Measurements from ENCODE around the gene SIL1.

SIL1 gene

GRCh38 chr5:139197710-139198669 lies at the start of gene SIL1:
TSS of gene SIL1 (minus strand) at chr5:139198368. CDS start at chr5:139127843, 70,525 bp downstream.
- in situ Hi-C loops (cut with HindIII; ENCODE audit: low sequenced_read_pairs): no loop called here
- TF ChIP-seq CTCF (IDR thresholded peaks at IDR 0.05; ENCODE audit: low read depth, low read length, missing control alignments): no peak
- H3K4me3 ChIP-seq (ENCODE audit: low read depth, low read length): peak within 1 kb of the TSS; percentile 72
- DNase-seq (ENCODE audit: low read depth): peak; percentile 79

GRCh38 chr5:139246394-139246793 lies 48.2 kb upstream of the SIL1 start:
- no peak for TF ChIP-seq CTCF (IDR thresholded peaks at IDR 0.05; ENCODE audit: low read depth, low read length, missing control alignments)
- in situ Hi-C loops (cut with HindIII; ENCODE audit: low sequenced_read_pairs): no loop called here
- H3K4me3 ChIP-seq (ENCODE audit: low read depth, low read length): no peak overlapping the region
- DNase-seq (ENCODE audit: low read depth): no peak

- no peak for DNase-seq (ENCODE audit: low read depth)
- no peak overlapping the region for H3K4me3 ChIP-seq (ENCODE audit: low read depth, low read length)
- in situ Hi-C loops (cut with HindIII; ENCODE audit: low sequenced_read_pairs): no loop called here
- no peak for TF ChIP-seq CTCF (IDR thresholded peaks at IDR 0.05; ENCODE audit: low read depth, low read length, missing control alignments)
Observed at GRCh38 chr5:139245637-139246339, 47.6 kb upstream of the SIL1 start.

- in situ Hi-C loops (cut with HindIII; ENCODE audit: low sequenced_read_pairs): no loop called here
- TF ChIP-seq CTCF (IDR thresholded peaks at IDR 0.05; ENCODE audit: low read depth, low read length, missing control alignments): no peak
- H3K4me3 ChIP-seq (ENCODE audit: low read depth, low read length): no peak overlapping the region
- no peak for DNase-seq (ENCODE audit: low read depth)
Observed at GRCh38 chr5:139243425-139243970, 45.3 kb upstream of the SIL1 start.

GRCh38 chr5:139241139-139241538 lies 43.0 kb upstream of the SIL1 start:
- TF ChIP-seq CTCF (IDR thresholded peaks at IDR 0.05; ENCODE audit: low read depth, low read length, missing control alignments): no peak
- in situ Hi-C loops (cut with HindIII; ENCODE audit: low sequenced_read_pairs): no loop called here
- no peak overlapping the region for H3K4me3 ChIP-seq (ENCODE audit: low read depth, low read length)
- DNase-seq (ENCODE audit: low read depth): no peak

- no peak for DNase-seq (ENCODE audit: low read depth)
- no peak for TF ChIP-seq CTCF (IDR thresholded peaks at IDR 0.05; ENCODE audit: low read depth, low read length, missing control alignments)
- H3K4me3 ChIP-seq (ENCODE audit: low read depth, low read length): no peak overlapping the region
- in situ Hi-C loops (cut with HindIII; ENCODE audit: low sequenced_read_pairs): no loop called here
Observed at GRCh38 chr5:139236479-139236878, 38.3 kb upstream of the SIL1 start.

All from astrocyte of the cerebellum (primary cell).